8988T (cell line): ENCODE measurements around the gene SH3PXD2A.
A peak's percentile ranks its signal among the peaks of the same experiment; 100 is the strongest.

Experiments
- DNase-seq: peaks from one replicate; pipeline ENCODE4 v3.0.0; 2011

Gene SH3PXD2A

GRCh38 chr10:103718247-103718620 is 137.1 kb downstream of the SH3PXD2A start:
- DNase-seq, result no peak

GRCh38 chr10:103717341-103718246 is 137.8 kb downstream of the SH3PXD2A start:
- DNase-seq, result no peak

- no peak for DNase-seq
These were observed 138.9 kb downstream of the SH3PXD2A start for GRCh38 chr10:103716206-103717160.

GRCh38 chr10:103715430-103715829 is 139.9 kb downstream of the SH3PXD2A start:
- no peak for DNase-seq

- no peak for DNase-seq
These were observed 141.0 kb downstream of the SH3PXD2A start for GRCh38 chr10:103714232-103714891.

DNA sequence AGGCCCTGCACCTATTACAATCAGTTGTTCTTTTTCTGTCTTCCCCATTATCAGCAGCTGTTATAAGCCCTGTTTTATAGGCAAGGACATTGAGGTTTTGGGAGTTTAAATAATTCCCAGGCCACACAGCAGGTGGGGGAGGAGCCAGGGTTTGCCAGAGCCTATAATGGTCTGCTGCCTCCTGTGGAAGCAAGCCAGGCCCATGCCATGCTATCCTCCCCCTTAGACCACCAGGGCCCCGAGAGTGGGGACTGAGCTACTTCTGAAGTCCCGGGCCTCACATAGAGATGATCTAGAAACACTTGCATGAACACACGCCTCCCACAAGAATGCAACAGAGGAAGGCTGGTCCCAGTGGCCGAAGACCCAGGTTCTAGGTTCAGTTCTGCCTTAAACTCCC is 141.7 kb downstream of the SH3PXD2A start:
- DNase-seq, result no peak

DNA sequence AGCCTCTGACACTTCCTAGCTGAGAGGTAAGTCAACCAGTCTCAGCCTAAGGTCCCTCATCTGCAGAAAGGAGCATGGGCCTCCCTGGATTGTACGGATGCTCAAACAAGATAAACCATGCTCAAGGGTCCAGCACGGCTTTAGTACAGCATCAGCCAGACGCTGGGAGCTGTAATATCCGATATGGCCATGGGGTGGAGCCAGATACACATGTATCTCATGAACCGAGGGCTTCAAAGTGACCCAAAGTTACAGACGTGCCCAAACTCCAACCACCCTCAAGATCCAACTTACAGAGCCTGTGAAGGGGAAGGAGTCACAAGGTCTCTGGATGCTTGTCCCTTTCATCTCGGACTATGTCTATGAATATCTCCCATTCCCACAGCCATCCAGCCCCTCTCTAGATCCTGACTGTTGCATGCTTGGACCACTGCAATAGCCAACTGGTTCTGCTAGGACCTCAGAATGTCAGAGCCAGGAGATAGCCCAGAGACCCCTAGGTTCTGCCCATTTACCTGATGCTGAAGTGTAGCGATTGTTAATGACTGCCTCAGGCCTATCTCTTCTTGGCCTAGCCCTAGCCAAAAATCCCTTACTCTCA is 142.4 kb downstream of the SH3PXD2A start:
- DNase-seq, result peak; percentile 62

DNA sequence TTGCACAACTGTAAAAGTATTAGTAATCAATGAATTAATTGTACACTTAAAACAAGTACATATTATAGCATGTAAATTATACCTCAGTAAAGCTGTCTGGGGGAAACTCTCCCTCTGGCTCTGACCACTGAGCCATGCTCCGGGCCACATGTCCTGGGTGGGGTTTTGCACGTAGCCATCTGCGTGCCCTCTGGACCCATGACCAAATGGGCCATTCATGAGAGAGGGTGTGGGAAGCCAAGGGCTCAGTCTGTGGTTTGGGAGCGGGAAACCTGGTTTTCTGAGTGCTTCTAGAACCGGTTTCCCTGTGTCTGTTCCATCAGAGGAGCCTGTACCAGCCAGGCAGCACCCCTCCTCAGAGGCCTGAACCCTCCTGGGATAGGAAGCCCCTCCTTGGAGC is 143.2 kb downstream of the SH3PXD2A start:
- DNase-seq, result no peak

DNA sequence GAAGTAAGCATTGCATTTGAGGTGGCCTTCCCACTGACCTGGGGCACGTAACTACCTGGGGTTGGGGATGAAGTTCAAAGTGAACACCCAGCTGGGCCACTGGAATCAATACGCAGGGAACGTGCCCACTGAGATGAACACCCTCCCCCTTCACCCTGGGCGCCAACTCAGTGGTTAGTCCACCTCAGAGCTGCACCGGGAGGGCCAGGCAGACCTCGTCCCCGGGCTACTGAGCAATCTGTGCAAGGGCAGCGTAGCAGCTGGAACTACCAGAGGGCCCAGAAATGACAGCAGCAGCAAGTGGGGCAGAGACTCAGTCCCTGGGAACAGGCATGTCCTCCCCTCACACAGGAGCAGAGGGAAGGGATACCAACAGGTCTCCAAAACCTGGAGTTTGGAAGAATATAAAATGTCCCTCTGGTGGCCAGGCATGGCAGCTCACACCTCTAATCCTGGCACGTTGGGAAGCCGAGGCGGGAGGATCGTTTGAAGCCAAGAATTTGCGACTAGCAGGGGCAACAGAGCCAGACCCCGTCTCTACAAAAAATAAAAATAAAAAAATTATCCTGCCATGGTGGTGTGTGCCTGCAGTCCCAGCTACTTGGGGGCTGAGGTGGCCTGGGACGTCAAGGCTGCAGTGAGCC is 143.9 kb downstream of the SH3PXD2A start:
- no peak for DNase-seq

GRCh38 chr10:103710490-103710889 is 144.9 kb downstream of the SH3PXD2A start:
- no peak for DNase-seq

- DNase-seq, result no peak
These were observed 145.9 kb downstream of the SH3PXD2A start for GRCh38 chr10:103709341-103709920.

DNA sequence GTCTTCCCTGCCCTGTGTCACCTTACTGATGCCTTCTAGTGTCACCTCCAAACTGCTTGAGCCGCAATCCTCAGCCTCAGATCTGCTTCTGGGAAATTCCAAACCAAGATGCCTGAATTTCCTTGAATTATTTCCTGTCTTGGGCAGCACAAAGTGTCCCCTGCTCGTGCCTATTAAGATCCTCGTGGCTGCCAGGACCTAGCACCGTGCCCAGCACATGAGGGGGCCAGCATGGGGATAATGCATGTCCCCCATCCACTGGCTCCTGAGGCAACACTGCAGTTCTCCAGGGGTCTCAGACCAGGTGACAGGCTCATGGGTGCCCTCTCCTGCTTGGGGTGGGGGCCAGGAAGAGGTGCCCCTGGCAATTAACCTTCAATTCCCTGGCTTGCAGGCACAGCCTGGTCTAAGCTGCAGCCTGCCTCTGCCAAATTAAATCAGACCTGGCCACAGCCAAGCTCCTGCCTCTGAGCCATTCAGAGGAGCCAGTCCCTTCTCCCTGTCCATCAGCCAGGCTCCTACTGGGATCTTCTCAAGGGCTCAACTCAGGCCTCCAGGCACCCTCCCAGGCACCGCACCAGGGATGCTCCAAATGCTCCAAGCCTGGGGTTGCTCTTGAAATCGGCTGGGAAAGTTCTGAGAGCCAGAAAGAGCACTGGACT is 146.6 kb downstream of the SH3PXD2A start:
- no peak for DNase-seq

DNA sequence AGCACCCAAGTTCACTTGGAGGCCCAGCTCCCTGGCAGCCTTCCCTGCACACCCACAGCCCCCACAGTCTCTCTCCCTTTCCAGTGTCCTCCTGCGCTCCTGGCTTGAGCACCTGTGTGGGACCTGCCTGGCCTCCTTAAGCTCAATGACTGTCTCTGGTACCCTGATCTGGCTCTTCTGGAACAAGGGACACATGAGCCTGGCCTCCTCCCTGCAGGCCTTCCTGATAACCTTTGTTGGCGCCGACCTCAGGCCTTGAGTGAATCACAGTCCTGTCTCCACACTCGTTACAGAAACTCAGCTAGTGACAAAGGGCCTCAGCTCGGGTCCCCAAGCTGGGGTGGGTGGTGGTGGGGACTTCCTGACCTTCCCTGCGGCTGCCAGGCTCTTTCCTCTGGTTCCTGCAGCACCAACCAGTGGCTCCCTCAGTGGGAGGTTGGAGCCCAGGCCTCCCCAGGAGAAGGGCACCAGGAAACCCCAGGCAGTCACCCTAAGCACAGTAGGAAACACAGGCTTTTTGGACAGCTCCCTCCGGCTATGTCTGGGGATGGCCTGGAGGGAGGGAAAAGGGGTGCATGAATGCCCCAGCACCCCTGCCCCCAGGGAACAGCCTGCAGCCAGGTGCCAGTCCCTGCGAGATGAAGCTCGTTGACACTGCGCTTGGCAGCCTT is 147.3 kb downstream of the SH3PXD2A start:
- no peak for DNase-seq

DNA sequence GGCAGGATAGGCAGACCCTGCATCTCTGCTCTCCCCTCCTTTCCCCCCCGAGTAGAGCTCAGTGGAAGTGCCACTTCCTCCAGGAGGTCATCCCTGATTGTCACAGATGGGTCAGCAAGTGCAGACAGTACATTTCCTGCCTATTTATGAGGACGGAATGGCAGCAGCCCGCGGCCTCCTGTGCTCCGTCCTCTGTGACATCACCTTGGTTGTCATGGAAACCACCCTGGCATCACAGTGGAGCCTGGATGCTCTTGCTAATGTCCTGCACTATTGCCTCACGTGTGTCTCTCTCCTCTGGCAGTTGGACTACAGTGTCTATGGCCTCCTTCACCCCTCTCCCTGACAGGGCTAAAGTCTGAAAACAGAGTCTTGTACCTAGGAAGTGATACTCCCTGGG is 148.6 kb downstream of the SH3PXD2A start:
- no peak for DNase-seq

DNA sequence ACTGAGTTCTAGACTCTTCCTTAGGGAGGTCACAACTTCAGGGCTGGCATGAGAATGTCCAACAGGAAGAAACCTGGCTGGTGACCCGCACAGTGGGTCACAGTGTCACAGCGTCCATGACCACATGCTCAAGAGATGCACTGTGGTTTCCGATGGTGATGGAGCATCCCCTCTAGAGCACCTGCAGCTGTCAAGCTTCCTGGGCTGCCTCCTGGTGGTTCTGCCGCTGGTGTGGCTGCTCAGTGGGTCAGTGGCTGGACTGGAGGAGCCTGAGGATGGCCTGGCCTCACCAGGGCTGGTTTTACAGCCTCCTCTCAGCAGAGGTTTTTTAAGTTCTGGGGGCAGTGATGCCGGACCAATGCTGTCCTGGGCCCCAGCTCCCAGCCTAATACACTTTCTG is 149.3 kb downstream of the SH3PXD2A start:
- DNase-seq, result no peak

DNA sequence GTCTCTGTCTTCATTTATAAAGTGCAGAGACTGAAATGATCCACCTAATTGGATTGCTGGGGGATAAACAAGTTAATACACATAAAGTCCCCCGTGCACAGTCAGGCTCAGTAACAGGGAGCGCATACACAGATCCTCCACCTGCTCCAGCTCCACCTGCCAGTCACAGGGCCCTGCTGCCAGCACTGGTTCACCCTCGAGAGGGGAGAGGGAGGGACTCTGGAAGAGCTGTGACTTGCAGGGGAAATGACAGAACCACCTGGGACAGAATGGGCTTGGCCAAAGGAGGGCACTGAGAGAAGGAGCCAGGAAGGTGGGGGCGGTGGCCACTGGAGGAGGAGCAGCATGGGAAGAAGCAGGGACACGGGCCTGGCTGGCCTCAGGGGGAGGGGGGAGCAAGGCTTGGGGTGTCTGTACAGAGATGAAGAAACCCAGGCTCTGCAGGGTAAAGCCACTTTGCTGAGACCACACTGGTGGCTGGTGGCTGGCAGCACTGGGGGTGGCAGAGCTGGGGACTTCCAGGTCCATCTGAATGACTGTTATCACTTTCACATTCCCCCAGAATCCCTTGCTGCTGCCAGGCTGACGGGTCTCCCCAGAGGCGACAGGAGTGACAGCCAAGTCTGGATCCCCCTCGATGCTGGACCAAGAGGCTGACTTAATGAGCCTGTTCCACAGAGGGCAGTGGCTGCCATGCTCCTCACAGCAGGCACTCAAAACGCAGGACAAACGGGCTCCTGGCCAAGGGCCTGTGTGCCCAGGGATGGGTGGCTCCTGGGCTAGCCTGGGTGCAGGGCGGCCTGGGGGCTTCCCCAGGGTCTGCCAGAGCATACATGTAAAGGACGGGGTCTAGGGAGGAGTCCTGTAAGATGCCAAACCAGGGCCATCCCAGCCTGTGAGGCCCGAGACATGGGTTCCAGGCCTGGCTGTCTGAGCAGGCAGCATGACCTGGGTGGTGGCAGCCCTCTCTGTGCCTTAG is 151.1 kb downstream of the SH3PXD2A start:
- no peak for DNase-seq

DNA sequence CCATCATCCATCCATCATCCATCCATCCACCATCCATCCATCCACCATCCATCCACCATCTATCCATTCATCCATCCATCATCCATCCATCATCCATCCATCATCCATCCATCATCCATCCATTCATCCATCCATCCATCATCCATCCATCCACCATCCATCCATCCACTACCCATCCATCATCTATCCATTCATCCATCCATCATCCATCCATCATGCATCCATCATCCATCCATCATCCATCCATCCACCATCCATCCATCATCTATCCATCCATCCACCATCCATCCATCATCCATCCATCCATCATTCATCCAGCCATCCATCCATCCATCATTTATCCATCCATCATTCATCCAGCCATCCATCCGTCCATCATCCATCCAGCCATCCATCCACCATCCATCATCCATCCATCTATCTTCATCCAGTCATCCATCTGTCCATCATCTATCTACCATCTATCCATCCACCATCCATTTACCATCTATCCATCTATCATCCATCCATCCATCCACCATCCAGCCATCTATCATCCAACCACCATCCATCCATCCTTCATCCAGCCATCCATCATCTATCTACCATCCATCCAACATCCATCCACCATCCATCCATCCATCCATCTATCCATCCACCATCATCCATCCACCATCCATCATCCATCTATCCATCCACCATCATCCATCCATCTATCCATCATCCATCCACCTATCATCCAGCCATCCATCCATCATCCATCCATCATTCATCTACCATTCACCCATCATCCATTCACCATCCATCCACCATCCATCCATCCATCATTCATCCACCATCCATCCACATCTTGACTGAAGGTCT is 153.8 kb downstream of the SH3PXD2A start:
- DNase-seq, result no peak

DNA sequence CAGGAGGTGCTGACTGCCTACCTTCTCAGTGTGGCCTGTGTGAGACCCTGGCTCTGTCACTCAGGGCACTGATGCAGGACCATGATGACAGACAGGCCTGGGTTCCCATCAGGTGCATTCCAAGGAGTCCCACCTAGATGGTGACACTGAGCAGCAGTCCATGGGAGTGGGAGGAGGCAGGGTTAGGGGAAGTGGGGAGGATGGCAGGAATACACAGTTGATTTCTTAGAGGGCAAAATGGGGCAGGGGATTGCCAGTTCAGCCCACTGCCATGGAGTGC is 155.0 kb downstream of the SH3PXD2A start:
- DNase-seq, result no peak
